Measurements from ENCODE around the gene SLC28A1. TPM values are rescaled to one million over a fixed set of nuclear protein-coding genes. Genes with fewer than 3 reads are reported as not detected.

Gene SLC28A1
- total and polyA plus RNA-seq, 4 donors: 0.97 to 4.1 (median 2.4) TPM

DNA sequence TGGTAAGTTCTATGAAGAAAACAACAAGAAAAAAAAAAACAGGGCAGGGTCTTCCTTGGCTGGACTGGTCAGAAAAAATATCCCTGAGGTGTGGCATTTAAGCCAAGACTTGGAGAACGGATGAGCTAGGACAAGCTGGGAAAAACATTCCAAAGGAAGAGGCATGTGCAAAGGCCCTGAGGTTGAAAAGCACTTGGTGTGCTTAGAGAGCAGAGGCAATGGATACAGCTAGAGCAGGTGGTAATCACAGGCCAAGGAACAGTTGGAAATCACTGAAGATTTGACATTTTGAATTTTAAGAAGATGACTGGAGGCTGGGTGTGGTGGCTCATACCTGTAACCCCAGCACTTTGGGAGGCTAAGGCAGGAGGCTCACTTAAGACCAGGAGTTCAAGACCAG, 54.3 kb downstream of the SLC28A1 start:
- Histone ChIP-seq H3K4me3 (ENCODE audit: low read length in 2 of 2) (no peak overlapping the region), H3K9me3 (ENCODE audit: control insufficient read depth, low read length) (no peaks in the 10 kb centered on the region), H3K27me3 (ENCODE audit: control insufficient read depth in 1 of 2, insufficient read depth in 2 of 2, low read length in 1 of 2) (no peaks in the 10 kb centered on the region), H3K36me3 (ENCODE audit: control insufficient read depth in 1 of 2, insufficient read depth in 2 of 2, low read length in 1 of 2) (no peaks in the 10 kb centered on the region), H3K4me1 (ENCODE audit: control insufficient read depth in 1 of 2, insufficient read depth in 2 of 2, low read length in 2 of 2) (no peaks in the 10 kb centered on the region), H3K27ac (ENCODE audit: low read depth in 1 of 2, low read length in 2 of 2) (no peak overlapping the region)
- intact Hi-C loops (cut with DNase I): loop anchor here in 1 of 2 donors (10.0 kb wide), 1 partner anchor 344 kb away; no protein-coding TSS in a partner anchor
- 98 to 100% methylated on average over 1 of the region's 1 CpG for WGBS, 2 donors
- ATAC-seq (ENCODE audit: low FRiP score) (no peak), DNase-seq (no peak)

DNA sequence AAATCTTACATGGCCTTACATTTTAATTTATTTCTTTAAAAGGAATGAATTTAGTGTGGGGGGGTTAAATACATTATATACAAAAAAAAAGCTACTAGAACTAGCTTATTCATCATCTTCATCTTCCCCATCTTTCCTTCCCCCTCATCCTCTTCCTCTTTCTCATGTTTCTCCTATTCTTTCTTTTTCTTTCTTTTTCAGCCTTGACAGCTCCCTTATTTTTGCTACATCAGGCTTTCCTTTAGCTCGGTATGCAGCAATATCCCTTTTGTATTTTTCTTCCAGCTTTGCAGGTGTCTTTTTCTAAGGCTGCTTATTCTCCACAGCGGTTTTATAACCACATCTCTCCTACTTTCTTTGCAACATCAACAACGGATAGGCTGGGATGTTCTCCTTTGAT, 55.9 kb downstream of the SLC28A1 start:
- intact Hi-C loops (cut with DNase I): no loop called here
- DNase-seq (no peak), ATAC-seq (ENCODE audit: low FRiP score) (no peak)
- no peak overlapping the region for H3K4me3 ChIP-seq (ENCODE audit: low read length in 2 of 2)
- H3K36me3 ChIP-seq (ENCODE audit: control insufficient read depth in 1 of 2, insufficient read depth in 2 of 2, low read length in 1 of 2): no peaks in the 10 kb centered on the region
- no peaks in the 10 kb centered on the region for H3K27me3 ChIP-seq (ENCODE audit: control insufficient read depth in 1 of 2, insufficient read depth in 2 of 2, low read length in 1 of 2)
- H3K27ac ChIP-seq (ENCODE audit: low read depth in 1 of 2, low read length in 2 of 2): no peak overlapping the region
- WGBS, 2 donors: 75 to 81% methylated on average over 3 of the region's 3 CpGs
- no peaks in the 10 kb centered on the region for H3K9me3 ChIP-seq (ENCODE audit: control insufficient read depth, low read length)
- H3K4me1 ChIP-seq (ENCODE audit: control insufficient read depth in 1 of 2, insufficient read depth in 2 of 2, low read length in 2 of 2): no peaks in the 10 kb centered on the region

- whole genome bisulfite sequencing, 2 donors: 96 to 100% methylated on average over 2 of the region's 2 CpGs
- intact Hi-C loops (cut with DNase I): no loop called here
- DNase-seq: no peak
- Histone ChIP-seq H3K27ac (ENCODE audit: low read depth in 1 of 2, low read length in 2 of 2) (no peak overlapping the region), H3K4me3 (ENCODE audit: low read length in 2 of 2) (no peak overlapping the region), H3K4me1 (ENCODE audit: control insufficient read depth in 1 of 2, insufficient read depth in 2 of 2, low read length in 2 of 2) (no peaks in the 10 kb centered on the region), H3K27me3 (ENCODE audit: control insufficient read depth in 1 of 2, insufficient read depth in 2 of 2, low read length in 1 of 2) (no peaks in the 10 kb centered on the region), H3K9me3 (ENCODE audit: control insufficient read depth, low read length) (no peaks in the 10 kb centered on the region), H3K36me3 (ENCODE audit: control insufficient read depth in 1 of 2, insufficient read depth in 2 of 2, low read length in 1 of 2) (no peaks in the 10 kb centered on the region)
- ATAC-seq (ENCODE audit: low FRiP score): no peak
These were observed 58.0 kb downstream of the SLC28A1 start for GRCh38 chr15:84942456-84942855.

GRCh38 chr15:84944311-84944710, 59.8 kb downstream of the SLC28A1 start:
- H3K27me3 ChIP-seq (ENCODE audit: control insufficient read depth in 1 of 2, insufficient read depth in 2 of 2, low read length in 1 of 2): no peaks in the 10 kb centered on the region
- intact Hi-C loops (cut with DNase I): no loop called here
- H3K27ac ChIP-seq (ENCODE audit: low read depth in 1 of 2, low read length in 2 of 2): no peak overlapping the region
- no peaks in the 10 kb centered on the region for H3K4me1 ChIP-seq (ENCODE audit: control insufficient read depth in 1 of 2, insufficient read depth in 2 of 2, low read length in 2 of 2)
- H3K4me3 ChIP-seq (ENCODE audit: low read length in 2 of 2): no peak overlapping the region
- no peaks in the 10 kb centered on the region for H3K9me3 ChIP-seq (ENCODE audit: control insufficient read depth, low read length)
- WGBS, 2 donors: 91 to 95% methylated on average over 10 of the region's 10 CpGs
- DNase-seq (peak in 1 of 2 donors; percentile 61), ATAC-seq (ENCODE audit: low FRiP score) (no peak)
- no peaks in the 10 kb centered on the region for H3K36me3 ChIP-seq (ENCODE audit: control insufficient read depth in 1 of 2, insufficient read depth in 2 of 2, low read length in 1 of 2)

DNA sequence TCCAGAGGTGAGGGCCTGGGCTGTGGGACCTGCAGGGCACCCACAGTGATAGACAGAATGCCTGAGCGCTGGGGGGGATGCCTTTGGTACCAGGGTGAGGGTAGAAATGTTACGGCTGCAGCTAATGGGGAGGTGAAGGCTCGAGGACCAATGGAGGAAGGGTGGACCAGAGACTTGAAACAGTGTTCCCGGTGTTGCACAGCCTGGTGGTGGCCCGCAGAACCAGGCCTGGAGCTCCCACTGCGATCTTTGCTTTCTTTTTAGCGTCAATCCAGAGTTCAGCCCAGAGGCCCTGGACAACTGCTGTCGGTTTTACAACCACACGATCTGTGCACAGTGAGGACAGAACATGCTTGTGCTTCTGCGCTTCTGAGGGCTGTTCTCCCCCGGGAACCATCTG, 60.4 kb downstream of the SLC28A1 start:
- WGBS, 2 donors: 91 to 92% methylated on average over 11 of the region's 11 CpGs
- Histone ChIP-seq H3K36me3 (ENCODE audit: control insufficient read depth in 1 of 2, insufficient read depth in 2 of 2, low read length in 1 of 2) (no peaks in the 10 kb centered on the region), H3K27me3 (ENCODE audit: control insufficient read depth in 1 of 2, insufficient read depth in 2 of 2, low read length in 1 of 2) (no peaks in the 10 kb centered on the region), H3K4me1 (ENCODE audit: control insufficient read depth in 1 of 2, insufficient read depth in 2 of 2, low read length in 2 of 2) (no peaks in the 10 kb centered on the region), H3K9me3 (ENCODE audit: control insufficient read depth, low read length) (no peaks in the 10 kb centered on the region), H3K27ac (ENCODE audit: low read depth in 1 of 2, low read length in 2 of 2) (no peak overlapping the region), H3K4me3 (ENCODE audit: low read length in 2 of 2) (no peak overlapping the region)
- DNase-seq (no peak), ATAC-seq (ENCODE audit: low FRiP score) (no peak)
- intact Hi-C loops (cut with DNase I): no loop called here

DNA sequence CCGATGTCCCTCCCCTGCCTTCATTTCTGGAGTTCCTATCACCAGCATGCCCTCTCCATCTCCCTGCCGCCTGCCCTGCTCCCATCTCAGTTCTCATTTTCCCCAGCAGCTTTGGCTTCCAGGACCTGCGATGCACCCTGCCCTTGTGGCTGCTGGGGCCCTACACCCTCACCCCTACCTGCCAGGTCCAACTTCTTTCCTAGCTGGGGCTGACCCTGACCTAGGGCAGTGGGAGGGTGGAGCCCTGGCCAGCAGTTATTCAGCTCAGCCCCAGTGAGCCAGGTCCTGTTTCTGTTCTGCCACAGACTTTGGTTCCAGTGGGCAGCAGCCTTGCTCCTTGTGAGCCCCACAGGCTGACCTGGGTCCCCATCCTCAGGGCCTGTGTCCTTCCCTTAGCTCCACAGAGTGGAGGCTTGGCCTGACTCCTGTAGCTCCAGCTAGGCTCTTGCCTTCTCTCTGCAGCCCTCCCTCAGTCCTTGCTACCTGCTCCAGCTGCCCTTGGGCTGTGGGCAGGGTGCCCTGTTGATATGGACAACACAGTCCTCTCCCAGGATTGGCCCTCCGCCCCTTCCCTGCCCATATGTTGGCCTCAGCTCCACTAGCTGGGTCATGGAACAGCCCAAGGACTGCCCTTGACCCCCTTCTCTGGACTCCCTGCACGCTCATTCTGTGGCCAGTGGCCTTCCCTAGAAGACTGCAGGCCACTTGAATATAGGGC, 62.5 kb downstream of the SLC28A1 start:
- ATAC-seq (ENCODE audit: low FRiP score) (no peak), DNase-seq (no peak)
- no peaks in the 10 kb centered on the region for H3K27me3 ChIP-seq (ENCODE audit: control insufficient read depth in 1 of 2, insufficient read depth in 2 of 2, low read length in 1 of 2)
- H3K4me1 ChIP-seq (ENCODE audit: control insufficient read depth in 1 of 2, insufficient read depth in 2 of 2, low read length in 2 of 2): no peaks in the 10 kb centered on the region
- intact Hi-C loops (cut with DNase I): no loop called here
- 97 to 98% methylated on average over 5 of the region's 5 CpGs for WGBS, 2 donors
- H3K4me3 ChIP-seq (ENCODE audit: low read length in 2 of 2): no peak overlapping the region
- H3K27ac ChIP-seq (ENCODE audit: low read depth in 1 of 2, low read length in 2 of 2): no peak overlapping the region
- H3K36me3 ChIP-seq (ENCODE audit: control insufficient read depth in 1 of 2, insufficient read depth in 2 of 2, low read length in 1 of 2): no peaks in the 10 kb centered on the region
- no peaks in the 10 kb centered on the region for H3K9me3 ChIP-seq (ENCODE audit: control insufficient read depth, low read length)

GRCh38 chr15:84947947-84948830, 63.7 kb downstream of the SLC28A1 start:
- Histone ChIP-seq H3K4me1 (ENCODE audit: control insufficient read depth in 1 of 2, insufficient read depth in 2 of 2, low read length in 2 of 2) (no peaks in the 10 kb centered on the region), H3K36me3 (ENCODE audit: control insufficient read depth in 1 of 2, insufficient read depth in 2 of 2, low read length in 1 of 2) (no peaks in the 10 kb centered on the region), H3K4me3 (ENCODE audit: low read length in 2 of 2) (no peak overlapping the region), H3K27ac (ENCODE audit: low read depth in 1 of 2, low read length in 2 of 2) (peak overlapping the region; percentile 39 to 45), H3K27me3 (ENCODE audit: control insufficient read depth in 1 of 2, insufficient read depth in 2 of 2, low read length in 1 of 2) (no peaks in the 10 kb centered on the region), H3K9me3 (ENCODE audit: control insufficient read depth, low read length) (no peaks in the 10 kb centered on the region)
- peak; percentile 80 to 85 for DNase-seq
- 61% methylated on average over 4 of the region's 4 CpGs for WGBS, 2 donors
- peak; percentile 87 for ATAC-seq (ENCODE audit: low FRiP score)
- intact Hi-C loops (cut with DNase I): no loop called here

DNA sequence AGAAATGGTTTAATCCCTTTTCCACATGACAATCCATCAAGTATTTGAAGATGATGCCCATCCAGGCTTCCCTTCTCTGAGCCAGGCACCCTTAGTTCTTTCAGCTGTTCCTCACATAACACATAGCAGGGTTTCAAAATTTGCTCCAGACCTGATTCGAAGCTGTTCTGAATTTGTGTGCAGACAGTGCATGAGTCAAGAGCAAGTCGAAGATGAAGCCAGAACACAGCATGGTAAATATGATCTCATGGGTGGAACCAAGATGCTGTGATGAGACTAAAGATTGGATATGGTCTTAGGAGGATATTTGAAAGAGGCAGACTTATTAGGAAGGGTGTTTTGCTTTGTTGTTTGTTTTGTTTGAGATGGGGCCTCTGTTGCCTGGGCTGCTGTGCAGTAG, 64.6 kb downstream of the SLC28A1 start:
- ATAC-seq (ENCODE audit: low FRiP score) (no peak), DNase-seq (no peak)
- 67 to 81% methylated on average over 2 of the region's 2 CpGs for WGBS, 2 donors
- H3K4me3 ChIP-seq (ENCODE audit: low read length in 2 of 2): no peak overlapping the region
- H3K36me3 ChIP-seq (ENCODE audit: control insufficient read depth in 1 of 2, insufficient read depth in 2 of 2, low read length in 1 of 2): no peaks in the 10 kb centered on the region
- no peaks in the 10 kb centered on the region for H3K4me1 ChIP-seq (ENCODE audit: control insufficient read depth in 1 of 2, insufficient read depth in 2 of 2, low read length in 2 of 2)
- intact Hi-C loops (cut with DNase I): no loop called here
- peak overlapping the region in 1 of 2 donors; percentile 19 for H3K27ac ChIP-seq (ENCODE audit: low read depth in 1 of 2, low read length in 2 of 2)
- no peaks in the 10 kb centered on the region for H3K27me3 ChIP-seq (ENCODE audit: control insufficient read depth in 1 of 2, insufficient read depth in 2 of 2, low read length in 1 of 2)
- no peaks in the 10 kb centered on the region for H3K9me3 ChIP-seq (ENCODE audit: control insufficient read depth, low read length)

Measured in aorta (tissue), 5 donors.